Panc1 (cell line): ENCODE data around the gene PNN. TPM values are rescaled to one million over a fixed set of nuclear protein-coding genes. Genes with fewer than 3 reads are reported as not detected.
"Not testable (repeated sequence)": the region's sequence is repeated elsewhere in the genome, so short reads cannot be mapped to it uniquely, and the experiment has no call there.

Experiments
- ATAC-seq: fragments of 200-7000 bp; cut with Tn5 transposase; 2 replicates; pipeline ENCODE4 v1.9.1; 2020; ENCODE audit warnings: mild to moderate bottlenecking, moderate library complexity
- BruUV-seq: library from RNA; stranded (reverse); fragments of 400-500 nt; replicated peaks from 2 replicates; lab custom pipeline; 2021; lab: Mats Ljungman, UMichigan
- CTCF ChIA-PET: fragments of 300-600 bp; sonication (Branson Sonifier 250); formaldehyde crosslinking; loops from one replicate; lab custom pipeline; 2022; ENCODE audit warnings: antibody characterized with exemption; lab: Charles Lee
- POLR2A ChIA-PET: fragments of 300-600 bp; sonication (Branson Sonifier 250); formaldehyde crosslinking; loops from one replicate; lab custom pipeline; 2022; ENCODE audit warnings: antibody characterized with exemption; lab: Charles Lee
- DNase-seq: peaks from one replicate; pipeline ENCODE4 v3.0.0-alpha.2; 2010; ENCODE audit warnings: low read depth, low spot score
- H3K27ac ChIP-seq: 2 replicates; pipeline ENCODE4 v1.5.1; 2011; ENCODE audit warnings: mild to moderate bottlenecking, low read length, inconsistent platforms
- H3K27me3 ChIP-seq: fragments of 200-500 bp; sonication (Bioruptor generic); 2 replicates; pipeline ENCODE4 v1.6.0; 2014; ENCODE audit warnings: low read length, inconsistent platforms; ENCODE audit not compliant: control insufficient read depth, insufficient read depth
- H3K36me3 ChIP-seq: fragments of 200-500 bp; sonication (Bioruptor generic); 2 replicates; pipeline ENCODE4 v1.5.1; 2014; ENCODE audit warnings: inconsistent platforms, mild to moderate bottlenecking, low read length, moderate library complexity; ENCODE audit not compliant: control insufficient read depth, insufficient read depth
- H3K4me1 ChIP-seq: 2 replicates; pipeline ENCODE4 v1.5.1; 2011; ENCODE audit warnings: inconsistent platforms, mild to moderate bottlenecking, low read length, moderate library complexity; ENCODE audit not compliant: control insufficient read depth, insufficient read depth
- H3K4me3 ChIP-seq, 2 experiments: 2 replicates each; pipeline ENCODE4 v1.5.1; 2011 to 2012; ENCODE audit warnings: low read depth in 2 of 2, low read length in 2 of 2, mild to moderate bottlenecking in 2 of 2, inconsistent platforms in 1 of 2, moderate library complexity in 1 of 2
- H3K9me3 ChIP-seq: fragments of 200-500 bp; sonication (Bioruptor generic); 2 replicates; pipeline ENCODE4 v1.5.1; 2014; ENCODE audit warnings: low read depth, mild to moderate bottlenecking, inconsistent platforms, low read length, moderate library complexity; ENCODE audit not compliant: control insufficient read depth, insufficient read depth
- CTCF ChIP-seq: fragments of 450-650 bp; IDR thresholded peaks from 2 replicates; pipeline ENCODE4 v1.5.1; 2017; ENCODE audit warnings: mild to moderate bottlenecking
- POLR2AphosphoS5 ChIP-seq: IDR thresholded peaks from 2 replicates; pipeline ENCODE4 v1.6.1; 2012; ENCODE audit warnings: mild to moderate bottlenecking, low read depth, low read length, moderate library complexity
- SIN3A ChIP-seq: IDR thresholded peaks from 2 replicates; pipeline ENCODE4 v1.6.1; 2012; ENCODE audit warnings: low read depth, mild to moderate bottlenecking, low read length, moderate library complexity, borderline replicate concordance; ENCODE audit not compliant: insufficient read depth
- TCF7L2 ChIP-seq: IDR thresholded peaks from 2 replicates; pipeline ENCODE4 v1.6.1; 2011; ENCODE audit warnings: mild to moderate bottlenecking, low read depth, low read length, inconsistent platforms
- in situ Hi-C: cut with HindIII; loops from 2 replicates; pipeline ENCODE4 v1.10.0; 2016; ENCODE audit warnings: low sequenced_read_pairs, low pct_unique_long_range_greater_than_20kb
- intact Hi-C: fragments of 100-400 bp; cut with micrococcal nuclease; formaldehyde crosslinking; loops from one replicate; pipeline ENCODE4 v1.10.0; 2022; ENCODE audit not compliant: unreplicated experiment
- total RNA-seq: library from RNA; stranded (reverse); gene quantifications from one replicate; pipeline ENCODE4 v1.2.1, GENCODE V29; 2021; ENCODE audit not compliant: unreplicated experiment
- TF ChIP-seq, protein P1 (sequence below), 2 experiments: IDR thresholded peaks; 2 replicates each; pipeline ENCODE4 v1.6.1; 2011 to 2012; ENCODE audit warnings: low read depth in 2 of 2, control low read depth in 1 of 2, low read length in 1 of 2, mild to moderate bottlenecking in 1 of 2, moderate library complexity in 1 of 2; ENCODE audit not compliant: insufficient read depth in 1 of 2

PNN gene
- total RNA-seq, 1 experiment from 2014 or later, result 55.4 TPM

DNA sequence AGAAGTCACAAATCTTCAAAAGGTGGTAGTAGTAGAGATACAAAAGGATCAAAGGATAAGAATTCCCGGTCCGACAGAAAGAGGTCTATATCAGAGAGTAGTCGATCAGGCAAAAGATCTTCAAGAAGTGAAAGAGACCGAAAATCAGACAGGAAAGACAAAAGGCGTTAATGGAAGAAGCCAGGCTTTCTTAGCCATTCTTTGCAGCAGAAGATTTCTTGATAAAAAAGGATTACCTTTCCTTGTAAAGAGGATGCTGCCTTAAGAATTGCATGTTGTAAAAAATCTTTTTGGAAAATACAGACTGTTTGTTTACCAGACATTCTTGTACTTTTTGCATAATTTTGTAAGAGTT, 6.6 kb downstream of the PNN start:
- BruUV-seq, result no TSS peak

DNA sequence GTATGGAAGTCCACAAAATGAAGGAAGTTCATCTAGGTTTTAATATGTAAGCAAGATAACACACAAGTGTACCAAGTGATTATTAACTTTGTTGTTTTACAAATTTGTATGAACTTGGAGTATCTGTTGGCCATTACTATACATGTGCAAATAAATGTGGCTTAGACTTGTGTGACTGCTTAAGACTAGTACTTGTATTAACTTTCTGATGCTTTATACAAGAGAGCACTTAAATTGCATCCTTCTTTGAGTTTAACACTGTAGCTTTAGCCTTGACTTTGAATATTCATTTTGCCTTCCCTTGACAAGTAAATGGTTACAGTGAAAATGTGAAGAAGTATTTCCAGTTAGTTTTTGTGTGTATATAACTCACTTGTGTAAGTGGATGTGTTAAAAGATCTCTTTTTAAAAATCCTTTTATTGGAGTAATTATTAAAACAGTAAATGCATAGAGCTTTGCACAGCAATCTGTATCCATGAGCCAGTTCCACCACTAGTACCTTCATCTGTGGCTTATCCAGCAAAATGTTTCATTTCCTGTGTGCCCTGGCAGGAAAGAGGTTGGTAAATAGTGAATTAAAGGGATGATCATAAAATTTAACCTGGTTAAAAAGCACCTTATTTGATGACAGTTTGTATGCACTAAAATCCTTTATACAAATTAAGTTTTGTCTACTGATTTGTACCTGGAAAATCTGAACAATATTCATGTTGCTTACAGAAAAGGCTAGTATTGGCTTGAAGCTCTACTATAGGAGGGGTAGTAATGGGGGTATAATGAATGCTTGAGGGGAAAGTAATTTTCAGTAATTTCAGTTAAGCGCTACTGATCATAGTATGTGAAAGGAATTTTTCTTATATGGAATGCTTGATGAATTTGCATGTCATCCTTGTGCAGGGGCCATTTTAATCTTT, 8.0 kb downstream of the PNN start:
- POLR2A ChIA-PET, result interaction anchor here (0.6 kb wide), 1 partner anchor 13 kb away, joined by 5 read pairs; the partner anchor contains the start of gene TRAPPC6B
- no peaks in the 10 kb centered on the region for H3K27me3 ChIP-seq
- in situ Hi-C loops, result no loop called here
- DNase-seq, result no peak
- no peak for ATAC-seq
- TF ChIP-seq SIN3A (no peak), CTCF (no peak), POLR2AphosphoS5 (no peak; the same call in 1 of the 2 replicates), TCF7L2 (no peak)
- TF ChIP-seq, protein P1, sequence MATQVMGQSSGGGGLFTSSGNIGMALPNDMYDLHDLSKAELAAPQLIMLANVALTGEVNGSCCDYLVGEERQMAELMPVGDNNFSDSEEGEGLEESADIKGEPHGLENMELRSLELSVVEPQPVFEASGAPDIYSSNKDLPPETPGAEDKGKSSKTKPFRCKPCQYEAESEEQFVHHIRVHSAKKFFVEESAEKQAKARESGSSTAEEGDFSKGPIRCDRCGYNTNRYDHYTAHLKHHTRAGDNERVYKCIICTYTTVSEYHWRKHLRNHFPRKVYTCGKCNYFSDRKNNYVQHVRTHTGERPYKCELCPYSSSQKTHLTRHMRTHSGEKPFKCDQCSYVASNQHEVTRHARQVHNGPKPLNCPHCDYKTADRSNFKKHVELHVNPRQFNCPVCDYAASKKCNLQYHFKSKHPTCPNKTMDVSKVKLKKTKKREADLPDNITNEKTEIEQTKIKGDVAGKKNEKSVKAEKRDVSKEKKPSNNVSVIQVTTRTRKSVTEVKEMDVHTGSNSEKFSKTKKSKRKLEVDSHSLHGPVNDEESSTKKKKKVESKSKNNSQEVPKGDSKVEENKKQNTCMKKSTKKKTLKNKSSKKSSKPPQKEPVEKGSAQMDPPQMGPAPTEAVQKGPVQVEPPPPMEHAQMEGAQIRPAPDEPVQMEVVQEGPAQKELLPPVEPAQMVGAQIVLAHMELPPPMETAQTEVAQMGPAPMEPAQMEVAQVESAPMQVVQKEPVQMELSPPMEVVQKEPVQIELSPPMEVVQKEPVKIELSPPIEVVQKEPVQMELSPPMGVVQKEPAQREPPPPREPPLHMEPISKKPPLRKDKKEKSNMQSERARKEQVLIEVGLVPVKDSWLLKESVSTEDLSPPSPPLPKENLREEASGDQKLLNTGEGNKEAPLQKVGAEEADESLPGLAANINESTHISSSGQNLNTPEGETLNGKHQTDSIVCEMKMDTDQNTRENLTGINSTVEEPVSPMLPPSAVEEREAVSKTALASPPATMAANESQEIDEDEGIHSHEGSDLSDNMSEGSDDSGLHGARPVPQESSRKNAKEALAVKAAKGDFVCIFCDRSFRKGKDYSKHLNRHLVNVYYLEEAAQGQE (IDR thresholded peaks at IDR 0.05; ENCODE audit: insufficient read depth in 1 of 2, low read depth in 2 of 2, low read length in 1 of 2), result no peak
- H3K27ac ChIP-seq, result no peak overlapping the region
- CTCF ChIA-PET, result no interaction called here
- intact Hi-C loops, result loop anchor here (10.0 kb wide), 1 partner anchor 82 kb away; no protein-coding TSS in a partner anchor
- peaks cover 5% of the 10 kb centered on the region for H3K4me1 ChIP-seq
- H3K9me3 ChIP-seq, result no peaks in the 10 kb centered on the region
- H3K4me3 ChIP-seq, result no peak overlapping the region
- no TSS peak for BruUV-seq
- H3K36me3 ChIP-seq, result peaks cover 47% of the 10 kb centered on the region

More for the DNA sequence above, 6.6 kb downstream of the PNN start:
- H3K4me3 ChIP-seq, result no peak overlapping the region
- in situ Hi-C loops (no loop called here), intact Hi-C loops (loop anchor here (10.0 kb wide), 1 partner anchor 83 kb away; no protein-coding TSS in a partner anchor)
- H3K4me1 ChIP-seq, result peaks cover 8% of the 10 kb centered on the region
- no peak for ATAC-seq
- ChIA-PET POLR2A (no interaction called here), CTCF (no interaction called here)
- DNase-seq, result no peak
- peaks cover 59% of the 10 kb centered on the region for H3K36me3 ChIP-seq
- no peaks in the 10 kb centered on the region for H3K27me3 ChIP-seq
- no peaks in the 10 kb centered on the region for H3K9me3 ChIP-seq
- no peak overlapping the region for H3K27ac ChIP-seq
- no peak for TF ChIP-seq CTCF
- TF ChIP-seq, protein P1 (IDR thresholded peaks at IDR 0.05; ENCODE audit: insufficient read depth in 1 of 2, low read depth in 2 of 2, low read length in 1 of 2), result no peak
- no peak for TF ChIP-seq SIN3A
- no peak for TF ChIP-seq POLR2AphosphoS5
- no peak for TF ChIP-seq TCF7L2

GRCh38 chr14:39183685-39184003, 8.6 kb downstream of the PNN start:
- POLR2A ChIA-PET, DNase-seq, ATAC-seq, H3K4me3 ChIP-seq, in situ Hi-C loops, H3K4me1 ChIP-seq, H3K27ac ChIP-seq, H3K27me3 ChIP-seq, BruUV-seq, H3K9me3 ChIP-seq, CTCF ChIA-PET: not testable (repeated sequence)
- intact Hi-C loops, result loop anchor here (10.0 kb wide), 1 partner anchor 81 kb away; no protein-coding TSS in a partner anchor
- H3K36me3 ChIP-seq, result peaks cover 40% of the 10 kb centered on the region
